CD4-positive, alpha-beta T cell treated with Interleukin-1 beta for 1 hour (primary cell): ENCODE data around the gene VPS26B.
"Not testable (repeated sequence)": the region's sequence is repeated elsewhere in the genome, so short reads cannot be mapped to it uniquely, and the experiment has no call there.

Source experiments
- DNase-seq, 2 donors: peaks; one replicate each; pipeline ENCODE4 v3.0.0-alpha.2; 2020 to 2022

The VPS26B gene

DNA sequence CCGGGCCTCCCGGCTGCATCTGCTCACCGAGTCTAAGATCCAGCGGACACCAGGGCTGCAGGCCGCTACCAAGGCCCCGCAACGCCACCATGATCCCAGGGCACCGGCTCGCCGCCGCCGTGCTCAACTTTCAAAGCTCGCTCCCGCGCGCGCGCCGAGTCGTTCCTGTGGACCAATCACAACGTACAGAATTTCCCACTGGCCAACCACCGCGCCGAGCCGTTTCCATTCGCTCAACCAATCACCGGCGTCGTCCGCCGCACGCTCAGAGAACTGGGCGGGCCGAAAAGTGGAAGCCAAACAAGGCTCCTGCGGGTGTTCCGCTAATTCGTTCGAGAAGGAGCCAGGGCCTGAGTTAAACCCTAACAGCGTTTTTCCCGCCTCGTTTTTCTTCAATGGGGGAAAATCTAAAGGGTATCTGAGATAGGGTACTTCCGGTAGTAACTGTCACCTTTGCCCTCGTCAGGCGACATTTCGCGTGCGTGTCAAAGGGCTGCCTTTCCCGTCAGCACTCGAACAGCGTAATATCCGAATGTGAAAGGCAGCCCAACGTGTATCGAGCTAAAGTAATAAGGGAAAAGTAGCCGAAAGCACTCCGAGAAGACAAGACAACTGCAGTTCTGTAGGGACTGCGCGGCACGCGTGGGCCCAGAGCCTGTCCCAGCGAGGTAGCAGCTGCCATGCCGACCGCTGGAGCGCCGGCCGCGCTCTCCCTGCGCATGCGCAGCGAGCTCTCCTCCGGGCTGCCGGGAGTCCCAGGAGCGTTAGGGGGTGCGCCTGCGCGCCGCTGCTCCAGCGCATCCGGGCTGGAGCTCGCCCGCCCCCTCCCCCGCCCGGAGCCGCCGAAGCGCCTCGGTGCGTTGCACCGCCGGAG is at the start of gene VPS26B, which contains the start of gene NCAPD3:
VPS26B (plus strand) TSS at position 836 of the 874 bp plus-strand sequence. CDS start 452 bp downstream, outside the sequence.
NCAPD3 (minus strand) TSS at position 132 of the 874 bp plus-strand sequence; CDS start at position 91, 41 bp downstream.
- peak; percentile 96 for DNase-seq

DNA sequence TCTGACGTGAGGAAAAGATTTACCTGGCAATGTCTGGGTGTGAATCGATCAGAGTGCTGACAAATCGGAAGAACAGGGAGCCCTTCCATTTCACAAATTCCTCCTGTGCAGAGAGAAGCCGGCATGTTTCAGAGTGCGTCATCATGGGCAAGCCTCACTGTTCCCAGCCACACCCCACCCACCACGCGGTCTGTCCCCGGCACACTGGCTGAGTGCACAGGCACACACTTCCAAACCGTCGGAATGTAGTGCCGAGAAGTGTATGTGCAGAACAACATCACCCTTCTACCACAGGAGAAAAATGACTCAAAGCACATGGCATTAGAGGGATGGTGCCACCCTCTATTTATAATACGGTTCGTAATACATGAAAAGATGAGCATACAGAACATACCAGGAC is 48.2 kb upstream of the VPS26B start:
- DNase-seq = no peak

GRCh38 chr11:134178032-134178674 is 46.3 kb upstream of the VPS26B start:
- no peak for DNase-seq

- no peak for DNase-seq
These were observed 42.8 kb upstream of the VPS26B start for GRCh38 chr11:134181707-134182106.

DNA sequence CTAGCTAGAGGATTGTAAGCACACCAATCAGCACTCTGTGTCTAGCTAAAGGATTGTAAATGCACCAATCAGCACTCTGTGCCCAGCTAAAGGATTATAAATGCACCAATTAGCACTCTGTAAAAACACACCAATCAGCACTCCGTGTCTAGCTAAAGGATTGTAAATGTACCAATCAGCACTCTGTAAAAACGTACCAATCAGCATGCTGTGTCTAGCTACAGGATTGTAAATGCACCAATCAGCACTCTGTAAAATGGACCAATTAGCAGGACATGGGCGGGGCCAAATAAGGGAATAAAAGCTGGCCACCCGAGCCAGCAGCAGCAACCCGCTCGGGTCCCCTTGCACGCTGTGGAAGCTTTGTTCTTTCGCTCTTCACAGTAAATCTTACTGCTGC is 36.4 kb upstream of the VPS26B start:
- not testable (repeated sequence) for DNase-seq

GRCh38 chr11:134196756-134197155 is 27.7 kb upstream of the VPS26B start:
- peak in 1 of 2 donors; percentile 8 for DNase-seq

- DNase-seq = no peak
These were observed 24.9 kb upstream of the VPS26B start for GRCh38 chr11:134199531-134199930.

GRCh38 chr11:134200688-134201087 is 23.8 kb upstream of the VPS26B start:
- no peak for DNase-seq

DNA sequence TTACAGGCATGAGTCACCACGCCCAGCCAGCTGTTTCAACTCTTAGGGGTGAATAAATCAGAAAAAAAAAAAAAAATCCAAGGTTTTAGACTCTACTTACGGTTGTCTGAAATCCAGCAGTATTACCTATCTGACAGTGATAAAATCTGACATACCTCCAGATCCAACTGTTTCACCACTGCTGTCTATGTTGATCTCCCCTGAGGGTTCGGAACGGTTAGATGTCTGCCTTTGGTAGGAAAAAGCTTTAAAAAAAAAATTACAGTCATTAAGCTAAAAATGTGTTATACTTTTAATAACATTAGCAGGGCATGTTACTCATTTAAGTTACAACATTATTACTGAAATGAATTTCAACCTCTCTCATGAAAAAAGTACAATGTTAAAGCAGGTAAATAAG is 21.8 kb upstream of the VPS26B start:
- DNase-seq = no peak

DNA sequence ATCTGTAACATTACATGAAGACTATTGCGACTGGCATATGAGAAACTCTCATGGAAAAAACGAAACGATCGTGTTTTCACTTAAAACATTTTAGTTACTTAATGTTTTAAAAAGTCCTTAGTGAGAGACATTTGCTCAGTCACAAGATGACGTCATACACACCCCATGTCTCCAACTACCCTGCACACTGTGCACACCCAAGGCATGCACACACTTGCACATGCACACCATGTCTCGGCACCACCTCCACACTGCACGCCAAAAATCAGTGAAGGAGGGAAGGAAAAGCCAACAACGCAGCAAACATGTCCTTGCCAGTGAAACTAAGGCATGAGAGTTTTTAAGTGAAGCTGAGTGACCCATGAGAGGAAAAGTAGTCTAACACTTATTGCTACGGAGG is 18.7 kb upstream of the VPS26B start:
- no peak for DNase-seq

- DNase-seq = no peak
These were observed 18.3 kb upstream of the VPS26B start for GRCh38 chr11:134206185-134206584.

DNA sequence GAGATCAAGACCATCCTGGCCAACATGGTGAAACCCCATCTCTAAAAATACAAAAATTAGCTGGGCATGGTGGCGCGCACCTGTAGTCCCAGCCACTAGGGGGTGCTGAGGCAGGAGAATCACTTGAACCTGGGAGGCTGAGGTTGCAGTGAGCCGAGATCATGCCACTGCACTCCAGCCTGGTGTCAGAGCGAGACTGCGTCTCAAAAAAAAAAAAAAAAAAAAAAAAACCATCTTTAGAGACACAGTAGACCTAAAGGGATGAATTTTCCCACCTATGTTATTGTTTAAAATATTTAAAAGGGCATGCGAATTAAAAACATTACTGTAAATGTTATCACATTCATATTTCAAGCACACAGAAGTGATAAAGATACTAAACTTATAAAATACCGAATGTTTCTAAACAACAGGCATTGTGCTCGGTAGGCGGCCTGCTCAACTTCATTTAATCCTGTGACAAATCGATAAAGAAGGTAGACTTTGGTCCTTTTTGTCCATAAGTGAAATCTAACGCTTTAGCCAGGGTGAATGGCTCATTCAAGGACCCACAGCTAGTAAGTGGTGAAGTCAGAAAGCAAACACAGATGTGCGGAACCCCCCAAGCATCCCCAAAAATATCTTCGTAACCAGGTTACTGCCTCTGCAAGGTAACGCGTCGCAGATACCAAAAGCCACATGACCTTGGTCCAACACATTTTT is 16.8 kb upstream of the VPS26B start:
- DNase-seq = peak; percentile 63 to 73

GRCh38 chr11:134215836-134216235 is 8.6 kb upstream of the VPS26B start:
- no peak for DNase-seq

- no peak for DNase-seq
These were observed 7.7 kb upstream of the VPS26B start for GRCh38 chr11:134216816-134217215.

DNA sequence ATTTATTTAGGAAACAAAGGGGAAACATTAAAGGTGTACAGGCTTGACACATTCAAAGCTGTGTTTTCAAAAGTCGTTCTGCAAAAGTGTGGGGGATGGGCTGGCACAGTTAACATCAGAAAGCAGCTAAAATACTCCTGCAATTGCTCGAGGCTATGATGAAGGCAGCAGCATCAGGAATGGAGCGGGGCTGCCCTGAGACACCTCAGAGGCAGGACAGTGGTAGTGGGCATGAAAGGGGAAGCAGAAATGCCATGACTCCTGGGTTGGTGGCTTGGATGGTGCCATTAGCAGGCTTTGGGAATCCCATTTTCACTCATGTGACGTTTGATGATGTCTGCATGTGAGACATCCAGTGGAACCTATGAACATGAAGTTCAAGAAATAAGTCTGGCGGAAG is 1.4 kb upstream of the VPS26B start:
- no peak for DNase-seq

DNA sequence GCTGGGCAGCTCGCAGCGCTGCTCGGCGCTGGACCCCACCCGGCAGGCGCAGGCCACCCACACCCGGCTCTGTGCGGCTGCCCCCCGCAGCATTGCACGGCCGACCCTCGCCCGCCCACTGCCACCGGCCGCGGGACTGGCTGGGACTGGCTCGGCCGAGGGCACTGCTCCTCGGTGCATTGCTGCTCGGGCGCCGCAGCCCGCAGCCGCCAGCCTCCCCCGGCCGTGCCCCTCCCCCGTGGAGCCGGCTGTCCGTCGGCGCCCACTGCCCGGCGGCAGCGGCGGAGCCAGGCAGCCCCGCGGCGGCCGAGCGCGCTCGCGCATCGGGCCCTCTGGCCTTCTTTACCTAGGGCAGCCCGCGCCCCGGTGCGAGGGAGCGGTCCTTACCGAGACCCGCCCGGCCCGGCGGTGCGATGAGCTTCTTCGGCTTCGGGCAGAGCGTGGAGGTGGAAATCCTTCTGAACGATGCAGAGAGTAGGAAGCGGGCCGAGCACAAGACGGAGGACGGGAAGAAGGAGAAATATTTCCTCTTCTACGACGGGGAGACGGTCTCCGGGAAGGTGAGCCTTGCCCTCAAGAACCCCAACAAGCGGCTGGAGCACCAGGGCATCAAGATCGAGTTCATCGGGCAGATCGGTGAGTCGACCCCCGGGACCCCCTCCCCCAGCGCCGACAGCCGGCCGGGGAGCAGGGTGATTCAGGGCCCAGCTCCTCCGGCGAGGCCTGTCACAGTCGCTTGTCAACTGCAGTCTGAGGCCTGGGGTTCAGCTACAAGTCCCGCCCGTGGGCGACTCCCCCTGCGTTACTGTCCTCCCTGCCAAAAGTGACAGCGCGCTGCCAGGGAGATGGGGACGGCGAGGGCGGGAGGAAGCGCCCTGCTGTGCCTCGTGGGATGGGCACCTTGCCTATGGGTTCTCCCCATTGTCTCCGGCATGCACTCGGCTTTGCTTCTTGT is 516 bp downstream of the VPS26B start:
- DNase-seq = peak; percentile 27 to 49

- DNase-seq = no peak
These were observed 2.4 kb downstream of the VPS26B start for GRCh38 chr11:134226806-134227325.

DNA sequence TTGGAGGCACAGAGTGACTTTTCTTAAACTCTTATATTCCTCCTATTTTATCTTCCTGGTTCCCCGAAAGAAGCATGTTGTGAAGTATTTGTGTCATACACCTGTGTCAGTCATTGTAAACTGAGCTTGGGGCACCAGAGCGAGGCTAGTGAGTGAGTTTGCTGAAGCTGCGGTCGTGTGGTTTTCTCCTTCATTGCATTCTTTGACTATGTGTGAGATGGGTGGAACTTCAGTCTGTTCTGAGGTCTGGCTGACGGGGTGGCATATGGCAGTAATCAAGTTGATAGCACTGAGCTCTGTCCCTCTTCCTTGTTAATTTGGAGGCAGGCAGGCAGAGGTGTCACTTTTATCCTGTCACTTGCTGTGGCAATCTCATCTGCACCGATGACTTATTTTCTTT is 4.2 kb downstream of the VPS26B start:
- DNase-seq = peak; percentile 37 to 50

- no peak for DNase-seq
These were observed 4.8 kb downstream of the VPS26B start for GRCh38 chr11:134229126-134229790.

- DNase-seq = no peak
These were observed 5.9 kb downstream of the VPS26B start for GRCh38 chr11:134230339-134230738.

DNA sequence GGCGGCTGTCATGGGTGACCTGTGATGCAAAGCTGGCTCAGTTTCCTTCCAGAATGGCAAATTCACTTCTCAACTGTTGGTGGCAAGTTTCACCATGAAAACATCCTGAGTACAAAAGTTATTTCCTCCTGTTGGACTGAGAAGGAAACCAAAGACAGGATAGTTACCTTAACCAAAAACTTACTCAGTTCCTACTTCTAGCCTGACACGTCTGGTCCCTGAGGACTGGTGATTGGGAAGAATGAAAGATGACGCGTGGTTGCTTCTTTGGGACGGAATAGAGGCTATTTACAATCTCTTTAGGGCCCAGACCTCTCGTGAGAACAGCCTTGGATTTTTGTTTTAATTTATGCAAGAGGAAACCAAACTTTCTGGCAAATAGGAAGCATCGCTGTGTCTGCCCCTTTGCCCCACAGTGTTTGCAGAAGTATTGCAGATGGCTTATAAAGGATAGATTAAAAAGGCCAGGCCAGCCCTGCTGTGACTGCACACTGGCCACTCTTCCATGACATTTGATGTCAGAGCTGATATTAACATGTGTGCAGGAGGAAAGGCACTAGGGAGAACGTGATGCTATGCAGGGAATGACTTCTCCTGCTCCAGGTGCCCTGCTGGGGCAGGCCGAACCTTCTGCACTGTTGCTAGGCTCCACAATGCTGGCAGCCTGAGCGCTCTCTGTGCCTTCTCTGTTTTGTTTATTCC is 7.6 kb downstream of the VPS26B start:
- DNase-seq = no peak
